ENCODE results near the gene CORO2B. TPM values are rescaled to one million over a fixed set of nuclear protein-coding genes. Genes with fewer than 3 reads are reported as not detected.

Gene CORO2B
- total RNA-seq, 1 donor from 2014 or later = 1.1 TPM

- H3K4me1 Mint-ChIP-seq = peaks cover 9% of the 10 kb centered on the region
Measured at GRCh38 chr15:68634531-68634930, 55.7 kb downstream of the CORO2B start.

GRCh38 chr15:68635141-68635540 is 56.3 kb downstream of the CORO2B start:
- Mint-ChIP-seq H3K36me3 (no peaks in the 10 kb centered on the region), H3K27ac (no peak overlapping the region), H3K4me3 (no peak overlapping the region), H3K4me1 (peaks cover 11% of the 10 kb centered on the region), H3K27me3 (ENCODE audit: low read depth) (no peaks in the 10 kb centered on the region), H3K9me3 (no peaks in the 10 kb centered on the region)
- no peak for DNase-seq (ENCODE audit: low spot score in 2 of 2, unreplicated experiment in 2 of 2)
- TF ChIP-seq CTCF (IDR thresholded peaks at IDR 0.05; ENCODE audit: unreplicated experiment) = no peak

More at GRCh38 chr15:68634531-68634930, 55.7 kb downstream of the CORO2B start:
- no peaks in the 10 kb centered on the region for H3K27me3 Mint-ChIP-seq (ENCODE audit: low read depth)
- H3K27ac Mint-ChIP-seq = no peak overlapping the region
- no peaks in the 10 kb centered on the region for H3K36me3 Mint-ChIP-seq
- TF ChIP-seq CTCF (IDR thresholded peaks at IDR 0.05; ENCODE audit: unreplicated experiment) = no peak
- no peak for DNase-seq (ENCODE audit: low spot score in 2 of 2, unreplicated experiment in 2 of 2)
- H3K4me3 Mint-ChIP-seq = no peak overlapping the region
- H3K9me3 Mint-ChIP-seq = no peaks in the 10 kb centered on the region

- Mint-ChIP-seq H3K27ac (no peak overlapping the region), H3K36me3 (no peaks in the 10 kb centered on the region), H3K4me1 (peaks cover 22% of the 10 kb centered on the region), H3K9me3 (no peaks in the 10 kb centered on the region), H3K4me3 (no peak overlapping the region), H3K27me3 (ENCODE audit: low read depth) (no peaks in the 10 kb centered on the region)
- TF ChIP-seq CTCF (IDR thresholded peaks at IDR 0.05; ENCODE audit: unreplicated experiment) = no peak
- no peak for DNase-seq (ENCODE audit: low spot score in 2 of 2, unreplicated experiment in 2 of 2)
Measured at GRCh38 chr15:68636256-68636655, 57.5 kb downstream of the CORO2B start.

GRCh38 chr15:68637767-68638404 is 59.1 kb downstream of the CORO2B start:
- H3K9me3 Mint-ChIP-seq = no peaks in the 10 kb centered on the region
- no peak overlapping the region for H3K4me3 Mint-ChIP-seq
- H3K4me1 Mint-ChIP-seq = peaks cover 23% of the 10 kb centered on the region
- H3K36me3 Mint-ChIP-seq = no peaks in the 10 kb centered on the region
- DNase-seq (ENCODE audit: low spot score in 2 of 2, unreplicated experiment in 2 of 2) = no peak
- no peak for TF ChIP-seq CTCF (IDR thresholded peaks at IDR 0.05; ENCODE audit: unreplicated experiment)
- no peaks in the 10 kb centered on the region for H3K27me3 Mint-ChIP-seq (ENCODE audit: low read depth)
- no peak overlapping the region for H3K27ac Mint-ChIP-seq

GRCh38 chr15:68638953-68639515 is 60.2 kb downstream of the CORO2B start:
- Mint-ChIP-seq H3K4me1 (peaks cover 21% of the 10 kb centered on the region), H3K4me3 (no peak overlapping the region), H3K27me3 (ENCODE audit: low read depth) (no peaks in the 10 kb centered on the region), H3K36me3 (no peaks in the 10 kb centered on the region), H3K9me3 (no peaks in the 10 kb centered on the region), H3K27ac (no peak overlapping the region)
- DNase-seq (ENCODE audit: low spot score in 2 of 2, unreplicated experiment in 2 of 2) = no peak
- TF ChIP-seq CTCF (IDR thresholded peaks at IDR 0.05; ENCODE audit: unreplicated experiment) = no peak

Data from mesothelial cell of epicardium (in vitro differentiated cells).